GM10266 (cell line): ENCODE results near the gene CA11.

Experiments
- DNase-seq: peaks from one replicate; pipeline ENCODE4 v3.0.0; 2012; ENCODE audit errors: extremely low spot score
- TF ChIP-seq, protein P1 (sequence below): IDR thresholded peaks from 2 replicates; pipeline ENCODE4 v1.5.1; 2012; ENCODE audit warnings: mild to moderate bottlenecking, low read depth; ENCODE audit not compliant: control insufficient read depth, insufficient read depth; ENCODE audit errors: missing control alignments

Gene CA11

DNA sequence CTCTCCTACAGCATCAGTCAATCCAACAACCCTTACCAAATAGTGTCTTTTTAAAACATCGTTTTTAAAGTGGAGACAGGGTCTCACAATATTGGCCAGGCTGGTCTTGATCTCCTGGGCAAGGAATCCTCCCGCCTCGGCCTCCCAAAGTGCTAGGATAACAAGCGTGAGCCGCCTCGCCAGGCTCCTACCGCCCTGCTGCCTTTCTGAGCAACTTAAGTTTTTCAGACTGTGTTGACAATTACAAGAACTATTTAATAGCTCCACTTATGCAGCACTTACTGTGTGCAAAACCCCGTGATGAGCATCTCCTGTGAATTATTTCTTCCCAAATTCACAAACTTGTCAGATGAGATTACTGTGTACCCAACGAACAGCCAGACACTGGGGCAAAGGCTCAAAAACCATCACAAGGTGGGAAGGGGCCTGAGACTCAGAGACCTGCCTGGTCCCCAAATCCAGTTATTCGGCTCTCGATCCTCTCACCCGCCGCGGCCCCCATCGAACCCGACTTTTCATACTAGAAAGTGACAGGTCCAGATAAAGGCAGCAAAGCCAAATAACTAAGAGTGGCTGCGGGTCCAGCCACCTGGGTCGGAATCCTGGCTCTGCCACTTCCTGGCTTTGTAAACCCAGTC, 27.6 kb downstream of the CA11 start:
- DNase-seq: no peak
- TF ChIP-seq, protein P1, sequence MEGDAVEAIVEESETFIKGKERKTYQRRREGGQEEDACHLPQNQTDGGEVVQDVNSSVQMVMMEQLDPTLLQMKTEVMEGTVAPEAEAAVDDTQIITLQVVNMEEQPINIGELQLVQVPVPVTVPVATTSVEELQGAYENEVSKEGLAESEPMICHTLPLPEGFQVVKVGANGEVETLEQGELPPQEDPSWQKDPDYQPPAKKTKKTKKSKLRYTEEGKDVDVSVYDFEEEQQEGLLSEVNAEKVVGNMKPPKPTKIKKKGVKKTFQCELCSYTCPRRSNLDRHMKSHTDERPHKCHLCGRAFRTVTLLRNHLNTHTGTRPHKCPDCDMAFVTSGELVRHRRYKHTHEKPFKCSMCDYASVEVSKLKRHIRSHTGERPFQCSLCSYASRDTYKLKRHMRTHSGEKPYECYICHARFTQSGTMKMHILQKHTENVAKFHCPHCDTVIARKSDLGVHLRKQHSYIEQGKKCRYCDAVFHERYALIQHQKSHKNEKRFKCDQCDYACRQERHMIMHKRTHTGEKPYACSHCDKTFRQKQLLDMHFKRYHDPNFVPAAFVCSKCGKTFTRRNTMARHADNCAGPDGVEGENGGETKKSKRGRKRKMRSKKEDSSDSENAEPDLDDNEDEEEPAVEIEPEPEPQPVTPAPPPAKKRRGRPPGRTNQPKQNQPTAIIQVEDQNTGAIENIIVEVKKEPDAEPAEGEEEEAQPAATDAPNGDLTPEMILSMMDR: no peak

- TF ChIP-seq, protein P1: no peak
- no peak for DNase-seq
Measured at GRCh38 chr19:48617146-48617937, 28.6 kb downstream of the CA11 start.

DNA sequence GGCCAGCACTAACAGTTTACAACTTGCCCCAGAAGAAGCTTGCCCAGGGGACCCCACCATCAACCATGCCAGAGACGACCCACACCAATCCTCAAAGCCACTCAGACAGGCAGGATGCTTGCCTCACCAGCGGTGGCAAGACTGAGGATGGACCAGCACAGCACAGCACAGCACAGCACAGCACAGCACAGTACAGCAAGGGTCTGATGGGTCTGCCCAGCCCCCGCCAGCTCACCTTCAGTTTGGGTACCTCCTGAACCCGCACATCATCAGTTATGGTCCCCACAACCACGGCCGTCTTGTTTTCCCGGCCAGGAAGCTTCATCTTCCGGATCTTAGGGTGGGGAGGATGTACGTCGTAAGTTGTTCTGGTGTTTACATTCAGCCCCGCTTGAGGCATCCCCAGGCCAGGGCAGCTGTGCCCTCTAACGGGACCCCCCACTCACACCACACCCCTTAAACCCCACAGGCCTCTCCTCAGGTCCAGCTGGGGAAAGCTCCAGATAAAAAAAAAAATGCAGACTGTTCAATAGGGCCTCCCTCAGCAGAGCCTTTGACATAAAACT, 29.4 kb downstream of the CA11 start:
- TF ChIP-seq, protein P1: no peak
- no peak for DNase-seq

DNA sequence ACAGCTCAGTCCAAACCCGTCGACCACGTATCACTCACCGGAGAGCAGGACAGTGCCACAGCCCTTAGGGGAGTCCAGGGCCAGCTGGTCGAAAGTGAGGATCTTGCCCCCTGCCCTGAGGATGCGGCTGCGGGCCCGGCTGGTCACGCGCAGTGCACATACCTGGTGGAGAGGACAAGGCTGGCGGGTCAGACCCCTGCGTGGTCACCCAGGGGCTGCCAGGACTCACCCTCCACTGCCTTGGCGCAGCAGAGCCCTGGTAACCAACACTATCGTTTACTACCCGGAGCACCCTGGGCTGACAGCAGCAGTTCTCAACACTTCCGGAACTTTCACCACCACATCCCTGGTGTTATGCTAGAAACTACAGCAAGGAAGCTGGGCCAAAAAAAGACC, 29.9 kb downstream of the CA11 start:
- TF ChIP-seq, protein P1: no peak
- DNase-seq: no peak

GRCh38 chr19:48615231-48616040, 30.6 kb downstream of the CA11 start:
- no peak for DNase-seq
- TF ChIP-seq, protein P1: no peak

DNA sequence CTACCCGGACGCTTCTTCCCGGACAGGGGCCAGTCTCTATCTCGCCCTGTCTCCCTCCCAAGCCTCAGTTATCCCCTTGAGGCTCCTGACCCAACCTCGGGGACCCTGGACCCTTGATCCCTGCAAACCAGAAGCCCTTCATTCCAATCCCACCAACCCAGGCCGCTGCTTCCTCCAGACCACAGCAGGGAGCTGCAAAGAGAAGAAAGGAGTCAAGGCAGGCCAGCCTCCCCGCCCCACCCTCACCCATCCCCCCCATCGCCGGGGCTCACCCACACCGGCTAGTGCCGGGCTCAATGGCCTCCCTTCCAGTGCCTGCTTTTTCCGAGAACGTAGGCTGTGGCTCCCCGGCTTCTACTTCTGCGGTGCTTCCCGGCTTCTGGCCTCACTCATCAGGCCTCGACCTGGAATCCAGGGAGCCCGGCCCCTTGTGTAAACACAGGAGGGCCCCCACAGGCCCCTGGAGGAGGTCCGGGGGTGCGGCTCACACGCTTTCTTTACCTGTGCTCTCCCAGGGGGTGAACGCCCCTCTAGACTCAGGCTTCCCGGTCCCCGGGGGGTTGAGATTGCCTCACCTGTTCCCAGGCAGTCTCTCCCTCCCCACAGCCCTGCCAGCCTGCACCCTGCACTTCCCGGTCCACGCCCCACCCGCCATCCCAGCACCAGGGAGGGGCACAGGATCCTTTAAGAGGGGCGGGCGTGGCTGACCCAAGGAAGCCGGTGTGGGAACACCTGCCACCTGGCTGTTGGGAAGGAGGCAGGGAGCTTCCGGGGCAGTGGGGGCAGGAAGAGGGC, 31.4 kb downstream of the CA11 start, which contains the start of gene FAM83E:
Gene FAM83E (minus strand): TSS at position 641 of the 795 bp plus-strand sequence. CDS start 1,704 bp downstream, outside the sequence.
- TF ChIP-seq, protein P1: no peak
- DNase-seq: no peak
